GM23248 (cell line): ENCODE results near the gene CMSS1. TPM values are rescaled to one million over a fixed set of nuclear protein-coding genes. Genes with fewer than 3 reads are reported as not detected.
A peak's percentile ranks its signal among the peaks of the same experiment; 100 is the strongest.

Experiments used
- DNase-seq: peaks from one replicate; pipeline ENCODE4 v3.0.0-alpha.2; 2015
- H2AFZ ChIP-seq: fragments of 200-600 bp; sonication (generic); 2 replicates; pipeline ENCODE4 v1.6.1; 2016; ENCODE audit warnings: antibody characterized with exemption
- H3F3A ChIP-seq: fragments of 200-600 bp; sonication (generic); 2 replicates; pipeline ENCODE4 v1.6.1; 2016; ENCODE audit warnings: mild to moderate bottlenecking, antibody characterized with exemption, mixed run types; ENCODE audit not compliant: insufficient read depth
- H3K27ac ChIP-seq: fragments of 200-600 bp; sonication (generic); 2 replicates; pipeline ENCODE4 v1.5.1; 2016; ENCODE audit warnings: mild to moderate bottlenecking
- H3K27me3 ChIP-seq: fragments of 200-600 bp; sonication (generic); replicated peaks from 2 replicates; pipeline ENCODE4 v1.6.1; 2016; ENCODE audit warnings: mild to moderate bottlenecking; ENCODE audit not compliant: insufficient read depth
- H3K36me3 ChIP-seq: fragments of 200-600 bp; sonication (generic); 2 replicates; pipeline ENCODE4 v1.6.1; 2016; ENCODE audit warnings: low read depth, mild to moderate bottlenecking
- H3K4me1 ChIP-seq: fragments of 200-600 bp; sonication (generic); 2 replicates; pipeline ENCODE4 v1.6.1; 2016; ENCODE audit warnings: mild to moderate bottlenecking; ENCODE audit not compliant: insufficient read depth
- H3K4me2 ChIP-seq: fragments of 200-600 bp; sonication (generic); one replicate; pipeline ENCODE4 v1.6.1; 2016; ENCODE audit warnings: mild to moderate bottlenecking; ENCODE audit not compliant: unreplicated experiment
- H3K4me3 ChIP-seq: fragments of 200-600 bp; sonication (generic); 2 replicates; pipeline ENCODE4 v1.5.1; 2016; ENCODE audit warnings: mild to moderate bottlenecking
- H3K79me2 ChIP-seq: fragments of 200-600 bp; sonication (generic); 2 replicates; pipeline ENCODE4 v1.6.1; 2016; ENCODE audit warnings: mild to moderate bottlenecking; ENCODE audit not compliant: insufficient read depth
- H3K9ac ChIP-seq: fragments of 200-600 bp; sonication (generic); 2 replicates; pipeline ENCODE4 v1.6.1; 2016; ENCODE audit warnings: mild to moderate bottlenecking
- H3K9me2 ChIP-seq: fragments of 200-600 bp; sonication (generic); 2 replicates; pipeline ENCODE4 v1.6.1; 2016; ENCODE audit warnings: mixed run types, mild to moderate bottlenecking, moderate library complexity; ENCODE audit not compliant: insufficient read depth
- H3K9me3 ChIP-seq: fragments of 200-600 bp; sonication (generic); one replicate; pipeline ENCODE4 v1.6.1; 2017; ENCODE audit warnings: low read depth
- H4K20me1 ChIP-seq: fragments of 200-600 bp; sonication (generic); 2 replicates; pipeline ENCODE4 v1.6.0; 2016; ENCODE audit not compliant: insufficient read depth
- EZH2 ChIP-seq: fragments of 200-600 bp; sonication (generic); IDR thresholded peaks from 2 replicates; pipeline ENCODE4 v1.6.1; 2018; ENCODE audit warnings: antibody characterized with exemption, mild to moderate bottlenecking; ENCODE audit not compliant: insufficient read depth, poor library complexity, severe bottlenecking
- EZH2phosphoT487 ChIP-seq: fragments of 200-600 bp; sonication (generic); IDR thresholded peaks from 2 replicates; pipeline ENCODE4 v1.6.1; 2018; ENCODE audit warnings: antibody characterized with exemption, moderate library complexity, mild to moderate bottlenecking, low read depth; ENCODE audit not compliant: insufficient read depth
- WGBS, 2 experiments: methylation state at CpG; one replicate each; pipeline ENCODE4 v1.1.6; 2015 to 2017; ENCODE audit warnings: low lambda C conversion rate in 2 of 2, low coverage in 1 of 2; ENCODE audit errors: missing lambda C conversion rate in 2 of 2; 5-methylcytosine and 5-hydroxymethylcytosine counted together
- in situ Hi-C: fragments of 300-500 bp; cut with MboI; formaldehyde crosslinking; loops from 2 replicates; pipeline ENCODE4 v1.15.0; 2020
- polyA plus RNA-seq: library from polyadenylated mRNA; unstranded; fragments of >200 nt; fragmentation: Nextera tagmentation; extraction: Ambion mirVana; gene quantifications from 2 replicates; pipeline ENCODE4 v1.2.1, GENCODE V29; 2016
- total RNA-seq: library from RNA; depleted of rRNA; stranded (reverse); fragments of >200 nt; shearing (Covaris generic); gene quantifications from 2 replicates; pipeline ENCODE4 v1.2.3, GENCODE V29; 2014

The CMSS1 gene
- total and polyA plus RNA-seq, 2 experiments from 2014 or later, result 17.2 to 26.6 TPM

GRCh38 chr3:99857278-99857677, 39.6 kb downstream of the CMSS1 start:
- H4K20me1 ChIP-seq, result no peaks in the 10 kb centered on the region
- H3K9me3 ChIP-seq, result no peaks in the 10 kb centered on the region
- peak overlapping the region; percentile 17 for H3K27ac ChIP-seq
- H3K4me1 ChIP-seq, result peaks cover 91% of the 10 kb centered on the region
- H3K9me2 ChIP-seq, result no peaks in the 10 kb centered on the region
- H3K79me2 ChIP-seq, result peaks cover 92% of the 10 kb centered on the region
- in situ Hi-C loops, result no loop called here
- peaks cover 78% of the 10 kb centered on the region for H3F3A ChIP-seq
- DNase-seq, result no peak
- H3K27me3 ChIP-seq, result no peaks in the 10 kb centered on the region
- 53 to 58% methylated on average over 1 of the region's 1 CpG for WGBS, 2 experiments
- H3K4me2 ChIP-seq, result peak overlapping the region; percentile 16
- no peak overlapping the region for H3K4me3 ChIP-seq
- H3K36me3 ChIP-seq, result peaks cover 37% of the 10 kb centered on the region
- TF ChIP-seq EZH2, result no peak
- no peak overlapping the region for H3K9ac ChIP-seq
- H2AFZ ChIP-seq, result no peak overlapping the region

GRCh38 chr3:99858469-99858868, 40.8 kb downstream of the CMSS1 start:
- Histone ChIP-seq H3K9ac (peak overlapping the region; percentile 62; the same call in 1 of the 2 replicates), H3K27ac (peak overlapping the region; percentile 81), H3K27me3 (no peaks in the 10 kb centered on the region), H3K9me2 (no peaks in the 10 kb centered on the region), H2AFZ (no peak overlapping the region), H4K20me1 (no peaks in the 10 kb centered on the region), H3K4me3 (no peak overlapping the region; the same call in 1 of the 2 replicates), H3K4me1 (peaks cover 93% of the 10 kb centered on the region), H3K9me3 (no peaks in the 10 kb centered on the region), H3K36me3 (peaks cover 42% of the 10 kb centered on the region), H3K79me2 (peaks cover 93% of the 10 kb centered on the region), H3K4me2 (peak overlapping the region; percentile 70), H3F3A (peaks cover 85% of the 10 kb centered on the region)
- TF ChIP-seq EZH2 (no peak), EZH2phosphoT487 (no peak)
- 49 to 50% methylated on average over 2 of the region's 2 CpGs for WGBS, 2 experiments
- in situ Hi-C loops, result no loop called here
- no peak for DNase-seq

GRCh38 chr3:99859825-99860224, 42.2 kb downstream of the CMSS1 start:
- 0% methylated on average over 1 of the region's 1 CpG for WGBS, 2 experiments
- H3K79me2 ChIP-seq, result peaks cover 93% of the 10 kb centered on the region
- H3K36me3 ChIP-seq, result peaks cover 43% of the 10 kb centered on the region
- TF ChIP-seq EZH2phosphoT487 (peak; percentile 85; the same call in 1 of the 2 replicates), EZH2 (no peak)
- H3K9me3 ChIP-seq, result no peaks in the 10 kb centered on the region
- H3K9me2 ChIP-seq, result no peaks in the 10 kb centered on the region
- peak; percentile 97 for DNase-seq
- peak overlapping the region; percentile 70 for H3K4me2 ChIP-seq
- H3K9ac ChIP-seq, result peak overlapping the region; percentile 62
- H3F3A ChIP-seq, result peaks cover 85% of the 10 kb centered on the region
- H3K27me3 ChIP-seq, result no peaks in the 10 kb centered on the region
- no peaks in the 10 kb centered on the region for H4K20me1 ChIP-seq
- in situ Hi-C loops, result no loop called here
- peak overlapping the region; percentile 30 for H3K4me3 ChIP-seq
- H3K4me1 ChIP-seq, result peaks cover 88% of the 10 kb centered on the region
- H3K27ac ChIP-seq, result peak overlapping the region; percentile 81
- no peak overlapping the region for H2AFZ ChIP-seq

GRCh38 chr3:99861216-99861615, 43.6 kb downstream of the CMSS1 start:
- Histone ChIP-seq H2AFZ (no peak overlapping the region), H4K20me1 (no peaks in the 10 kb centered on the region), H3K9me2 (no peaks in the 10 kb centered on the region), H3K9ac (no peak overlapping the region), H3F3A (peaks cover 83% of the 10 kb centered on the region), H3K79me2 (peaks cover 93% of the 10 kb centered on the region), H3K36me3 (peaks cover 43% of the 10 kb centered on the region), H3K27me3 (no peaks in the 10 kb centered on the region), H3K4me3 (no peak overlapping the region), H3K4me2 (peak overlapping the region; percentile 56), H3K27ac (peak overlapping the region; percentile 81), H3K9me3 (no peaks in the 10 kb centered on the region), H3K4me1 (peaks cover 88% of the 10 kb centered on the region)
- DNase-seq, result no peak
- in situ Hi-C loops, result no loop called here
- TF ChIP-seq EZH2 (no peak), EZH2phosphoT487 (no peak)
- WGBS, 2 experiments, result 63 to 69% methylated on average over 1 of the region's 1 CpG

- H3K27ac ChIP-seq, result peak overlapping the region; percentile 81
- no peak overlapping the region for H2AFZ ChIP-seq
- no peaks in the 10 kb centered on the region for H3K9me2 ChIP-seq
- H3F3A ChIP-seq, result peaks cover 85% of the 10 kb centered on the region
- 4 to 6% methylated on average over 2 of the region's 2 CpGs for WGBS, 2 experiments
- H4K20me1 ChIP-seq, result no peaks in the 10 kb centered on the region
- TF ChIP-seq EZH2phosphoT487 (no peak), EZH2 (no peak)
- peaks cover 46% of the 10 kb centered on the region for H3K36me3 ChIP-seq
- H3K4me2 ChIP-seq, result peak overlapping the region; percentile 56
- H3K9ac ChIP-seq, result peak overlapping the region; percentile 32; the same call in 1 of the 2 replicates
- H3K79me2 ChIP-seq, result peaks cover 93% of the 10 kb centered on the region
- DNase-seq, result peak; percentile 80
- in situ Hi-C loops, result no loop called here
- H3K4me1 ChIP-seq, result peaks cover 88% of the 10 kb centered on the region
- H3K4me3 ChIP-seq, result no peak overlapping the region
- no peaks in the 10 kb centered on the region for H3K27me3 ChIP-seq
- H3K9me3 ChIP-seq, result no peaks in the 10 kb centered on the region
Observed at GRCh38 chr3:99862208-99862607, 44.5 kb downstream of the CMSS1 start.
